ENCODE results near the gene AP3B1. TPM values are rescaled to one million over a fixed set of nuclear protein-coding genes. Genes with fewer than 3 reads are reported as not detected.

The AP3B1 gene
- total and polyA plus RNA-seq, 2 donors (not counting 3 experiments of a cell fraction or from before 2014, with no cell fraction given): 31.6 to 46.7 TPM

DNA sequence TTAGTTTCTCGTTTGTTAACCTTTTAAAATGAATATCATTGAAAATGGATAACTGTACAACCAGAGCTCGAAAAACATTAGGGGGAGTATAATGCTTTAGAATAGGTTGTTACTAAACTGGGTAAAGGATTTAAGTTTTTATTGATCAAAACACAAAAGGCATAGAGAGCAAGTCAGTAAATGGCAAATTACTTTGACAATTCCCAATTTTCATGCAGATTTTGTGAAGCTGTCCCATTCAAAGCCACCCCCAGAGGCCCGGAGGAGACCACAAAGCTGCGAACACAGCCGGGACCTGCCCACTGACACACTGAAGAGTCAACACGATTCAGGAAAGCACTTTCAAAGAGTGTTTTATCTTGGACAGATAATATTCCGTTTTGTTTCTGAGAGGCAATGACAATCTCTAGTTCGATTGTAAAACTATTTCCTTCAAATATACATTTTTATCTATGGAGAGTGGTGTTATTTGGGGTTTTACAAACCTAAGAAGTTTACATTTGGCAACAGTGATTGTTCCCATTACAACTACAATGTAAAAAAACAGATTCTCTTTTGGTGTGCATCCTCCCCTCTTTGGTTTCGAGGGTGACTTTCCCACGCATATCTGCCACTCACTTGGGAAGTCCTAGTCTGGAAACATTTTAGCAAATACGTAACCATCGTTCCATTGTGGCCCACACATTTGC lies 335.7 kb downstream of the AP3B1 start:
- FAIRE-seq (no peak), DNase-seq (ENCODE audit: low read depth, low spot score) (no peak)
- Histone ChIP-seq H3K4me3 (replicated peaks in 1 of 3; ENCODE audit: insufficient read depth in 1 of 3, low read depth in 1 of 3, low read length in 3 of 3) (no peak overlapping the region), H3K4me1 (ENCODE audit: control insufficient read depth, extremely low read depth, insufficient read depth, low read length) (peaks cover 5% of the 10 kb centered on the region), H3K79me2 (ENCODE audit: control insufficient read depth, insufficient read depth, low read length) (no peaks in the 10 kb centered on the region), H3K36me3 (ENCODE audit: control insufficient read depth in 2 of 2, extremely low read depth in 1 of 2, insufficient read depth in 2 of 2, low read length in 2 of 2) (no peaks in the 10 kb centered on the region), H4K20me1 (replicated peaks; ENCODE audit: control insufficient read depth, extremely low read depth, insufficient read depth, low read length) (no peaks in the 10 kb centered on the region), H2AFZ (ENCODE audit: low read depth, low read length) (no peak overlapping the region), H3K9me1 (replicated peaks; ENCODE audit: control insufficient read depth, extremely low read depth, insufficient read depth, low read length) (no peaks in the 10 kb centered on the region), H3K9me3 (replicated peaks; ENCODE audit: control insufficient read depth, insufficient read depth, low read length) (no peaks in the 10 kb centered on the region), H3K27ac (ENCODE audit: insufficient read depth, low read depth, low read length) (no peak overlapping the region), H3K9ac (replicated peaks; ENCODE audit: extremely low read depth, insufficient read depth, low read length) (no peak overlapping the region), H3K4me2 (ENCODE audit: insufficient read depth, low read length) (no peak overlapping the region), H3K27me3 (ENCODE audit: control insufficient read depth in 2 of 2, insufficient read depth in 2 of 2, low read length in 2 of 2) (peaks cover 40 to 59% of the 10 kb centered on the region in 2 experiments)
- CTCF ChIA-PET: interaction anchor here (0.6 to 1.6 kb wide), 3 partner anchors 38 to 398 kb away, joined by 3 read pairs; no protein-coding TSS in a partner anchor
- intact Hi-C loops (cut with micrococcal nuclease) (no loop called here), dilution Hi-C loops (cut with MboI; ENCODE audit: extremely low pct_ligation_motif_present, low sequenced_read_pairs) (no loop called here)
- no TSS peak for BruUV-seq (replicated peaks)
- POLR2A ChIA-PET: no interaction called here
- TF ChIP-seq EZH2 (IDR thresholded peaks at IDR 0.05; ENCODE audit: borderline replicate concordance, low read depth, low read length, severe bottlenecking): no peak
- TF ChIP-seq, protein P1, sequence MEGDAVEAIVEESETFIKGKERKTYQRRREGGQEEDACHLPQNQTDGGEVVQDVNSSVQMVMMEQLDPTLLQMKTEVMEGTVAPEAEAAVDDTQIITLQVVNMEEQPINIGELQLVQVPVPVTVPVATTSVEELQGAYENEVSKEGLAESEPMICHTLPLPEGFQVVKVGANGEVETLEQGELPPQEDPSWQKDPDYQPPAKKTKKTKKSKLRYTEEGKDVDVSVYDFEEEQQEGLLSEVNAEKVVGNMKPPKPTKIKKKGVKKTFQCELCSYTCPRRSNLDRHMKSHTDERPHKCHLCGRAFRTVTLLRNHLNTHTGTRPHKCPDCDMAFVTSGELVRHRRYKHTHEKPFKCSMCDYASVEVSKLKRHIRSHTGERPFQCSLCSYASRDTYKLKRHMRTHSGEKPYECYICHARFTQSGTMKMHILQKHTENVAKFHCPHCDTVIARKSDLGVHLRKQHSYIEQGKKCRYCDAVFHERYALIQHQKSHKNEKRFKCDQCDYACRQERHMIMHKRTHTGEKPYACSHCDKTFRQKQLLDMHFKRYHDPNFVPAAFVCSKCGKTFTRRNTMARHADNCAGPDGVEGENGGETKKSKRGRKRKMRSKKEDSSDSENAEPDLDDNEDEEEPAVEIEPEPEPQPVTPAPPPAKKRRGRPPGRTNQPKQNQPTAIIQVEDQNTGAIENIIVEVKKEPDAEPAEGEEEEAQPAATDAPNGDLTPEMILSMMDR (IDR thresholded peaks at IDR 0.05; ENCODE audit: extremely low read depth in 1 of 2, insufficient read depth in 1 of 2, low read depth in 1 of 2, low read length in 2 of 2): no peak
- no peak for TF ChIP-seq JUN (IDR thresholded peaks at IDR 0.05; ENCODE audit: borderline replicate concordance, insufficient read depth, insufficient read length, low read depth)
- TF ChIP-seq MYC (IDR thresholded peaks at IDR 0.05; ENCODE audit: low read depth, low read length): no peak
- no peak for TF ChIP-seq POLR2AphosphoS5 (IDR thresholded peaks at IDR 0.05; ENCODE audit: insufficient read depth, low read depth, low read length)
- no peak for TF ChIP-seq GATA2 (IDR thresholded peaks at IDR 0.05; ENCODE audit: insufficient read depth, insufficient read length, low read depth, low read length)

Measured in endothelial cell of umbilical vein (primary cell).